HTR-8/SVneo (cell line): ENCODE results near the gene CMKLR1.
A peak's percentile ranks its signal among the peaks of the same experiment; 100 is the strongest.

Experiments
- DNase-seq: peaks from one replicate; pipeline ENCODE4 v3.0.0; 2011; ENCODE audit warnings: low spot score, mixed read lengths; ENCODE audit not compliant: insufficient read length
- FAIRE-seq: peaks from 2 replicates; lab custom pipeline; 2011; peaks lifted over from hg19 to GRCh38; lab: Jason Lieb, UNC

The CMKLR1 gene

GRCh38 chr12:108271951-108272872 lies 66.9 kb downstream of the CMKLR1 start:
- DNase-seq, result no peak
- FAIRE-seq, result no peak

GRCh38 chr12:108270849-108271143 lies 68.3 kb downstream of the CMKLR1 start:
- FAIRE-seq, result no peak

GRCh38 chr12:108270035-108270848 lies 68.9 kb downstream of the CMKLR1 start:
- no peak for DNase-seq
- no peak for FAIRE-seq

More at GRCh38 chr12:108270849-108271143, 68.3 kb downstream of the CMKLR1 start:
- DNase-seq, result no peak

DNA sequence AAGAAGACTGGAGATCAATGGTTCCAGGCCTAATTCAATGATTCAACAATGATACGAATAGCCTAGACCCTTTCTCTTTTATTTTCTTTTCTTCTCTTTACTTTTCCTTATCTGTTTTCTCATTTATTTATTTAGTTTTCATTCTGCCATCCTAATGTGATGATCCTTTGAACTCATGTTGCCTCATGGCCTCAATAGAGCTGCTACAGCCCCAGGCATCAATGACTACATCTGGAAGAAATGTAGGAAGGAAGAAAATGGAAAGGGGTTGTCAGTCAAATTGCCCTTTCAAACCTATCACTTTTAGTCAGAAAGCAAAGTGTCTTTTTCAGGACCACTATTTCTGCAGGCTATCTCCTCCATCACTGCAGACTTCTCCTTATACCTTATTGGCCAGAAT lies 69.9 kb downstream of the CMKLR1 start:
- FAIRE-seq, result no peak

DNA sequence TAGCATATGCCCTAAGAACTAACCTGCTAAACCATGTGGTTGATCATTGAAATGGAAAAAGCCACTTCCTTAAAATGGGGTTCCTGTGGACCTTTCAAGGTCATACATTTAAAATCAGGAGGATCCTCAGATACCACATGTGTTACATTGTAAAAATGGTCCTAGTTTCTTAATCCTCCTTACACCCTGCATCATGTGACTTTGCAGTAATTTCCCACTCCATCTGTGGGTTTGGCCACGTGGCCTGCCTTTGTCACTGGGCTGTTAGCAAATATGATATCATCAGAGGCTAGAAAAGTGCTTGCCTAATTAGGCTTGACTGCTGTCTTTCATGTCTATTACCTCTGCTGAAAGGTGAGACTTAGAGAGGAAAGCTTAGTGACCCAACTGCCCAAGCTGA lies 70.7 kb downstream of the CMKLR1 start:
- FAIRE-seq (no peak), DNase-seq (no peak)

More for the DNA sequence above, 69.9 kb downstream of the CMKLR1 start:
- no peak for DNase-seq

DNA sequence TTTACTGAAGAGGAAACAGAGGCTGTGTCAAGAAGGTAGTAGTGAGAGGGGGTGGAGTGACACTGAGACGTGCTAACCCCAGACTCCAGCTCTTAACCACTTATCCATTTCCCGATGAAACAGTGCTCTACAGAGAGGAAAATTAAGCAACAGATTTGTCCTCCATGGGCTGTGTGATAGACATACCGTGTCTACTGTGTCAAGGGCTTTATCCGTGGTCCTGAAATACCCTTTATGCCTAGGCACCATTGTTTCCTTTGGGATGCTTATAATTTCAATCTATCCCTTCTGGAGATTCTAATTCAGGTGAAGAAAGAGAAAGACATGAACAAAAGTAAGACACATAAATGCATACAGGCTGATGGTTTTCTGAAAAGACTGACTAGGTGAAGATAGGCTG lies 71.7 kb downstream of the CMKLR1 start:
- FAIRE-seq (no peak), DNase-seq (no peak)

DNA sequence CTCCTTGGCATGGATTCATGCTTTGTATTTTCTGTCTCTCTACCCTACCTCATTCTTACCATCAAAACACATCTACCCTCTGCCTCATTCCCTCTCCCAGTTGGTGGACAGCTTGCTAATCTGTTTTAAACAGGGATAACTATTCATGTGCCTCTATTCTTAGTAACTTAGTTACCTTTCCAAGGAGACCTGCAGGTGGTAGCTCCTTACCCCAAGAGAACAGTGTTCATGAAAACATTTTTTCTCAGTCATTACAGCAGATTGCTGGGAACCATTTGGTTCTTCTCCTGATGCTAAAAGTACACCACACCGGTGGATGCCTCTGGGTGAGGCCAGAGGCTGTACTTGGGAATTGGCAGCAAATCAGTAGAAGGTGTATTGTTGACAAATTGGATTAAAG lies 73.0 kb downstream of the CMKLR1 start:
- DNase-seq (no peak), FAIRE-seq (no peak)

DNA sequence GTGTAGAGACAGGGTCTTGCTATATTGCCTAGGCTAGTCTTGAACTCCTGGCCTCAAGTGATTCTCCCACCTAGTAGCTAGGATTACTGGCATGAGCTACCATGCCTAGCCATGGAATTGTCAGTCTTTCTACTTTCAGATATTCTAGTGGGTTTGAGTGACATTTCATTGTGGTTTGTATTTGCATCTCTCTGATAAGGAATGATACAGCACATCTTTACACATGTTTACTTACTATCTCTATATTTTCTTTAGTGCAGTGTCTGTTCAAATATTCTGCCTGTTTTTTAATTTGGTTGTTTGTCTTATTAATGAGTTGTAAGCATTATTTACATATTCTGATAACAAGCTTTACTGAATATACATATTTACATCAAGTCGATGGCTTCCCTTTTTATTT lies 73.6 kb downstream of the CMKLR1 start:
- FAIRE-seq, result no peak
- DNase-seq, result no peak

- FAIRE-seq (no peak), DNase-seq (no peak)
Observed at GRCh38 chr12:108260969-108261368, 78.1 kb downstream of the CMKLR1 start.

DNA sequence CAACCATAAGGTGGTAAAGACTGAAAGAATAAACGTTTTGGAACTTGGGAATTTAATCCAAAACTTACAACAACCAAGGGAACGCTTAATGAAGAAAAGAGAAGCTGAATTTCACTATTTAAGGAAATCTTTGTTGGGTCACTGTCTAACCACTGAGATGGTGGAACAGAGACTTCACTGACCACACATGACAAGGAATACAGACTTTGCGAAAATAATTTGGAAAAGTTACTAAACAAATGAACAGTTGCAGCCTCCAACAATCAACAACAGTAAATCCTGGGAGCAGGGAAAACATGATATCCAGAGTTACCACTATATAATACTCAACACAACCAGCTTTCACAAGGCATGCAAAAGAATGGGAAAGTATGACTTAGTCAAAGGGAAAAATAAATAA lies 79.1 kb downstream of the CMKLR1 start:
- FAIRE-seq, result no peak
- DNase-seq, result no peak

- FAIRE-seq, result no peak
- no peak for DNase-seq
Observed at GRCh38 chr12:108257610-108258106, 81.5 kb downstream of the CMKLR1 start.

GRCh38 chr12:108257004-108257403 lies 82.1 kb downstream of the CMKLR1 start:
- DNase-seq (no peak), FAIRE-seq (no peak)

DNA sequence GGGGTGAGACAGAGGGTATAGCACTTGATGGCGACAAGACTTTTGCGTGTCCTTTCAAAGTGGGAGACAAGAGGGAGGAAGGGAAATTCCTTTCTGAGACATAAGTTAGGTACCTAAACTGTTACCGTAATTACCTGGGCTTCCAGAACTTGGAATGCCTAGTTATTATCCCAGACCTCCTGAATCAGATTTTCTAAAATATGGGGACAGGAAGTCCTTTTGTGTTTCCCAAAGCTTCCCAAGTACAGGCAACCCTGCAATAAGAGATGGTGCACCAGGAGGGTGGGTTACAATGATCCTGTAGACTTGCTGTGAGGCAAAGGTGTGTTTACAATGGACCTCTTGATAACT lies 83.9 kb downstream of the CMKLR1 start:
- no peak for DNase-seq
- FAIRE-seq, result no peak

- FAIRE-seq, result no peak
Observed at GRCh38 chr12:108254517-108255251, 84.4 kb downstream of the CMKLR1 start.

DNA sequence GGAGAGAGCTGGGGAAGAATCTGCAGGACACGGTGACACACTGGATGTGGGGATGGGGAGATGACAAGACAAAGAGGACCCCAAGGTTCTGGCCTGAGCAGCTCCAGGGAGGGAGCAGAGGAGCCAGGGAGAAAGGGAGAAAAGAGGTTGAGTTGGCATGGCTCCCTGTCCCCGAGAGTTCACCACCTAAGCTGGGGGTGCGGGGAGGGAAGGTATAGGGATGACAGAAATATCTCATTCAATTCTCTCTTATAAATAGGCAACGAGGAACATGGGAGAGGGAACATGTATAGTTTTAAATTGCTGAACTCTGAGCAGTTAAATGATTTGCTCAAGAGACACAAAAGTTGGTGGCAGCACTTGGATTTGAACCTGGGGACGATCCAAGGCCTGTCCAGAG lies 85.1 kb downstream of the CMKLR1 start:
- FAIRE-seq, result no peak
- no peak for DNase-seq

More at GRCh38 chr12:108254517-108255251, 84.4 kb downstream of the CMKLR1 start:
- no peak for DNase-seq

- DNase-seq, result no peak
- FAIRE-seq, result no peak
Observed at GRCh38 chr12:108253540-108253939, 85.6 kb downstream of the CMKLR1 start.

DNA sequence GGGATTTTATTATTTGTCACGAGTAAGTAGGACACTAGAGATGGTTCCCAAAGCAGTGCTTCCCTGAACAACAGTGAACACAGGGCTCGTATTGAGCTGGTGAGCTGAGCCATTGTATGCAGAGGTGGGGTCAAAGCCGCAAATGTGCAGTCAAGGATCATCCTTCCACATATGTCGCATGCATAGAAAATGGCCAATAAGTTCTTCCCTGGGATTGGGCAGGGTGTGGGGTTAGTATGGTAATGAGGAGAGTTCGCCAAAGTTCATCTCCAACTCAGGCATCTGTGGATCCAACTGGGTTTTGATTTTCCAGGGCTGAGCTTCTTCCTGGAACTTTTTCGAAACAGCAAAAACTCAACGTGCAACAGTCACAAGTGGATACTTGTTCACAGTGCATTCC lies 86.6 kb downstream of the CMKLR1 start:
- FAIRE-seq, result no peak

DNA sequence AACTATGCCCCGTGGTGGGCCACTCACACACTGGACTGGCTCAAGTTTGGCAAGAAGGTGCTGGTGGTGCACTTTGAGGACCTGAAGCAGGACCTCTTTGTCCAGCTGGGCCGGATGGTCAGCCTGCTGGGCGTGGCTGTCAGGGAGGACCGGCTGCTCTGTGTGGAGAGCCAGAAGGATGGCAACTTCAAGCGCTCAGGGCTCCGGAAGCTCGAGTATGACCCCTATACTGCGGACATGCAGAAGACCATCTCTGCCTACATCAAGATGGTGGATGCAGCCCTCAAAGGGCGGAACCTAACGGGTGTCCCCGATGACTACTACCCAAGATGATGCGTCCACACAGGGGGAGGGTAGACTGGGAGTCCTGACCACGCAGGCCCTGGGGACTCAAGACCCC lies 91.1 kb downstream of the CMKLR1 start:
- FAIRE-seq, result no peak

More for the DNA sequence above, 86.6 kb downstream of the CMKLR1 start:
- DNase-seq, result no peak

DNA sequence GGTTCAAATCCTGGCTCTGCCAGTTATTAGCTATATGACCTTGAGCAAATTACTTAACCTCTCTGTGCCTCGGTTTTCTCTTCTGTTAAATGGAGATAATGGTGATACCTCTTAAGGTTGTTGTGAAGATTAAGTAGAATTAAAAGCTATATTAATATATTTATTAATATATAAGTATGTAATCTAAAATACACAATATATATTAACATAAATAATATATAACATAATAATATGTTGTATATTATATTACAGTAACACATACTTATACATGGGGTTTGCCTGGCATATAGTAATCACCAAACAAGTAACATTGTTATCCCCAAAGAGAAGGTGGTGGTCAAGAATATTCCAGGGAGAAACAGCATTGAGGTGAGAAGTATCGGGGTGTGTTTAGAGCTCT lies 92.0 kb downstream of the CMKLR1 start:
- FAIRE-seq, result no peak

More for the DNA sequence above, 91.1 kb downstream of the CMKLR1 start:
- no peak for DNase-seq

GRCh38 chr12:108241986-108242703 lies 97.0 kb downstream of the CMKLR1 start:
- DNase-seq, result peak; percentile 13
- FAIRE-seq, result no peak

More for the DNA sequence above, 92.0 kb downstream of the CMKLR1 start:
- no peak for DNase-seq
